ENCODE results near the gene DMRTA2. TPM values are rescaled to one million over a fixed set of nuclear protein-coding genes. Genes with fewer than 3 reads are reported as not detected.

DMRTA2 gene
- total RNA-seq, 4 donors from 2014 or later: not detected

GRCh38 chr1:50438945-50439344 is 15.7 kb upstream of the DMRTA2 start:
- no peak for TF ChIP-seq POLR2A (IDR thresholded peaks at IDR 0.05)
- TF ChIP-seq CTCF (IDR thresholded peaks at IDR 0.05): no peak

GRCh38 chr1:50436489-50436888 is 13.2 kb upstream of the DMRTA2 start:
- Histone ChIP-seq H3K27ac (no peak overlapping the region), H3K36me3 (no peaks in the 10 kb centered on the region), H3K27me3 (peaks cover 0 to 7% of the 10 kb centered on the region in 2 donors), H3K9me3 (no peaks in the 10 kb centered on the region), H3K4me1 (no peaks in the 10 kb centered on the region), H3K4me3 (no peak overlapping the region)
- intact Hi-C loops (cut with DNase I; ENCODE audit: low total_unique reads): no loop called here
- DNase-seq: no peak
- TF ChIP-seq CTCF (IDR thresholded peaks at IDR 0.05): no peak
- no peak for TF ChIP-seq POLR2A (IDR thresholded peaks at IDR 0.05)

More at GRCh38 chr1:50438945-50439344, 15.7 kb upstream of the DMRTA2 start:
- H3K36me3 ChIP-seq: no peaks in the 10 kb centered on the region
- no peak overlapping the region for H3K27ac ChIP-seq
- intact Hi-C loops (cut with DNase I; ENCODE audit: low total_unique reads): no loop called here
- no peak overlapping the region for H3K4me3 ChIP-seq
- H3K9me3 ChIP-seq: no peaks in the 10 kb centered on the region
- H3K4me1 ChIP-seq: no peaks in the 10 kb centered on the region
- DNase-seq: no peak
- no peaks in the 10 kb centered on the region for H3K27me3 ChIP-seq

GRCh38 chr1:50430010-50430405 is 6.8 kb upstream of the DMRTA2 start:
- no peak for DNase-seq
- Histone ChIP-seq H3K27ac (no peak overlapping the region), H3K36me3 (no peaks in the 10 kb centered on the region), H3K27me3 (peaks cover 6 to 71% of the 10 kb centered on the region in 2 donors), H3K4me1 (peaks cover 0 to 7% of the 10 kb centered on the region in 2 donors), H3K9me3 (no peaks in the 10 kb centered on the region), H3K4me3 (no peak overlapping the region)
- TF ChIP-seq CTCF (IDR thresholded peaks at IDR 0.05): no peak
- no peak for TF ChIP-seq POLR2A (IDR thresholded peaks at IDR 0.05)
- intact Hi-C loops (cut with DNase I; ENCODE audit: low total_unique reads): no loop called here

GRCh38 chr1:50427818-50428779 is 4.9 kb upstream of the DMRTA2 start:
- intact Hi-C loops (cut with DNase I; ENCODE audit: low total_unique reads): no loop called here

More at GRCh38 chr1:50427818-50428779, 4.9 kb upstream of the DMRTA2 start:
- peaks cover 0 to 21% of the 10 kb centered on the region in 2 donors for H3K4me1 ChIP-seq
- DNase-seq: no peak
- H3K27ac ChIP-seq: no peak overlapping the region
- H3K9me3 ChIP-seq: no peaks in the 10 kb centered on the region
- H3K27me3 ChIP-seq: peaks cover 6 to 90% of the 10 kb centered on the region in 2 donors
- no peaks in the 10 kb centered on the region for H3K36me3 ChIP-seq
- no peak overlapping the region for H3K4me3 ChIP-seq
- no peak for TF ChIP-seq POLR2A (IDR thresholded peaks at IDR 0.05)
- no peak for TF ChIP-seq CTCF (IDR thresholded peaks at IDR 0.05)
